Activated naive CD4-positive, alpha-beta T cell treated with anti-CD3 and anti-CD28 coated beads, Interleukin-2, amount 50 U/mL, for 24 hours (primary cell): Measurements from ENCODE around the gene CD4.

Experiments used
- H3K27ac Mint-ChIP-seq: one replicate; pipeline ENCODE4 v1.8.0; 2021; ENCODE audit warnings: mild to moderate bottlenecking, mixed read lengths
- H3K27me3 Mint-ChIP-seq: one replicate; pipeline ENCODE4 v1.8.0; 2021; ENCODE audit warnings: mixed read lengths
- H3K36me3 Mint-ChIP-seq: one replicate; pipeline ENCODE4 v1.8.0; 2021; ENCODE audit warnings: mixed read lengths
- H3K4me1 Mint-ChIP-seq: one replicate; pipeline ENCODE4 v1.8.0; 2021; ENCODE audit warnings: mixed read lengths
- H3K4me3 Mint-ChIP-seq: one replicate; pipeline ENCODE4 v1.8.0; 2021; ENCODE audit warnings: mild to moderate bottlenecking, mixed read lengths
- H3K9me3 Mint-ChIP-seq: one replicate; pipeline ENCODE4 v1.8.0; 2021; ENCODE audit warnings: mixed read lengths

The CD4 gene

DNA sequence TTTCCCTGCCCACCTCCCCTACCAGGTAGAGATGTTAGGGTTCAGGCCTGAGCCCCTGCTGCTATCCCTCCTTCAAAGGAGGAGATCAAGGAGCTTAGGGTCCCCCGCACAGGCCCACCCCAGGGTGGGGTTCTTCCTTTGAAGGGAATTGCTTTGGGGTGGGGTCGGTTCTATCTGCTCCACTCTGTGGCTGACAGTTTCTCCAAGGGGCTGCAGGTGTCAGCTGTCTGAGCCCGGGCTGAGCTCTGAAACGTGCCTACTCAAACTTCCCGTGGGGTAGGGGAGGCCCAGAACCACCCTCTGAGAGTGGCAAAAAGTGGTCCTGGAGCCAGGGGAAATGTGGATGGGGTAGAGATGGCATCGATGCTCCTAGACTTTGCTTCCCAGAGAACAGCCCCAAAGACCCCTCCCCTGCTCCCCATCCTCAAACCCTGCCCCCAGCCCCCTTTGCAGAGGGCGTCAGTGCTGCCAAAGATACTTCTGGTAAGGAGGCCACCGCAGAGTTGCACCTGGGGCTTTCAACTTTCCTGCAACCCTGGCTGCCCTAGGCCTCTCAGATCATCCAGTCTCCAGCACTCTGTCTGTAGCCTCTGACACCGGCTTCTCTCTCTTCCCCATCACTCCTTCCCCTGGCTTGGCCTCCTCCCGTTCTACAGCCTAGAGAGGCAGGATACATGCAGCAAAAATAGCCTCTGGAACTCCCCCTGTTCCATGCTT, 6.3 kb upstream of the CD4 start:
- Mint-ChIP-seq H3K27ac (peak overlapping the region; percentile 61), H3K9me3 (no peaks in the 10 kb centered on the region), H3K36me3 (no peaks in the 10 kb centered on the region), H3K27me3 (no peaks in the 10 kb centered on the region), H3K4me3 (peak overlapping the region; percentile 5), H3K4me1 (peaks cover 82% of the 10 kb centered on the region)

DNA sequence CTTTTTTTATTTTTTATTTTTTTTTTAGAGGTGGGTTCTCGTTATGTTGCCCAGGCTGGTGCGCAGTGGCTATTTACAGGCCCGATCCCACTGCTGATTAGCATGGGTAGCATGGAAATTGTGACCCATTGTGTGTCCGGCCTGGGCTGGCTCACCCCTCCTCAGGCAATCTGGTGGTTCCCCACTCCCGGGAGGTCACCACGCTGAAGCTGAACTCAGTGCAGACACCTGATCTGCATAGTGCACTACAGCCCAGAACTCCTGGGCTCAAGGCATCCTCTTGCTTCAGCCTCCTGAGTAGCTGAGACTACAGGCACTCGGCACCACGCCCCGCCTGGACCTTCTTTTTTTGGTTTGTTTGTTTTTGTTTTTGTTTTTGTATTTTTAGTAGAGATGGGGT, 5.5 kb upstream of the CD4 start:
- Mint-ChIP-seq H3K9me3 (no peaks in the 10 kb centered on the region), H3K4me3 (no peak overlapping the region), H3K27ac (peak overlapping the region; percentile 51), H3K27me3 (no peaks in the 10 kb centered on the region), H3K4me1 (peaks cover 82% of the 10 kb centered on the region), H3K36me3 (no peaks in the 10 kb centered on the region)

DNA sequence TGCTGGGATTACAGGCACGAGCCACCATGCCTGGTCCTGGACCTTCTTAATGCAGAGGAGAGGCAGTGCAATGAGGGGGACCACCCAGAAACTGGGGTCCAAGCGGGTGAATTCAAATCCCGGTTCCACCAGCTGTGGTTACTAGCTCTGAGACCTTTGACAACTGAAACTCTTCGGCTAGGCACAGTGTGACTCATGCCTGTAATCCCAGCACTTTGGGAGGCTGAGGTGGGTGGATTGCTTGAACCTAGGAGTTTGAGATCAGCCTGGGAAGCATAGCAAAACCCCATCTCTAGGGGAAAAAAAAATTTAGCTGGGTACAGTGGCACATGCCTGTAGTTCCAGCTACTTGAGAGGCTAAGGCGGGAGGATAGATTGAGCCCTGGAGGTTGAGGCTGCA, 5.0 kb upstream of the CD4 start:
- Mint-ChIP-seq H3K27ac (no peak overlapping the region), H3K27me3 (no peaks in the 10 kb centered on the region), H3K36me3 (no peaks in the 10 kb centered on the region), H3K9me3 (no peaks in the 10 kb centered on the region), H3K4me1 (peaks cover 82% of the 10 kb centered on the region), H3K4me3 (no peak overlapping the region)

DNA sequence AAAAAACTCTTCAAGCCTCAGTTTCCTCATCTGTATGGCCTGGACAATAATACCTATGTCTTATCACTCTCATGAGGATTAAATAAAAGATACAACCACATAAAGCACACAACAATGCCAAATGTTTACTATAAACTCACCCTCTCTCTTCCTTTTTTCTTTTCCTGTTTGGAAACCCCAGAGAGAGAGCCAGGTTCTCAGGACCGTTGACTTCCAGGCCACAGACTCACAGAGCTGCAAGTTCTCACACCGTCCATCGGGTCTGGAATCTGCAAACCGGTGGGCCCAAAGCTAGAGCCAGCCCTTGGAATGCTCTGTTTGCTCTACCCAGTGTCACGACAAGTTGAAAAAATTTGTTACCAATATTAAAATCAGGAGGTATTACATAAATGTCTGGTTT, 4.6 kb upstream of the CD4 start:
- no peaks in the 10 kb centered on the region for H3K27me3 Mint-ChIP-seq
- H3K36me3 Mint-ChIP-seq = no peaks in the 10 kb centered on the region
- H3K4me1 Mint-ChIP-seq = peaks cover 79% of the 10 kb centered on the region
- no peaks in the 10 kb centered on the region for H3K9me3 Mint-ChIP-seq
- peak overlapping the region; percentile 12 for H3K27ac Mint-ChIP-seq
- H3K4me3 Mint-ChIP-seq = no peak overlapping the region

DNA sequence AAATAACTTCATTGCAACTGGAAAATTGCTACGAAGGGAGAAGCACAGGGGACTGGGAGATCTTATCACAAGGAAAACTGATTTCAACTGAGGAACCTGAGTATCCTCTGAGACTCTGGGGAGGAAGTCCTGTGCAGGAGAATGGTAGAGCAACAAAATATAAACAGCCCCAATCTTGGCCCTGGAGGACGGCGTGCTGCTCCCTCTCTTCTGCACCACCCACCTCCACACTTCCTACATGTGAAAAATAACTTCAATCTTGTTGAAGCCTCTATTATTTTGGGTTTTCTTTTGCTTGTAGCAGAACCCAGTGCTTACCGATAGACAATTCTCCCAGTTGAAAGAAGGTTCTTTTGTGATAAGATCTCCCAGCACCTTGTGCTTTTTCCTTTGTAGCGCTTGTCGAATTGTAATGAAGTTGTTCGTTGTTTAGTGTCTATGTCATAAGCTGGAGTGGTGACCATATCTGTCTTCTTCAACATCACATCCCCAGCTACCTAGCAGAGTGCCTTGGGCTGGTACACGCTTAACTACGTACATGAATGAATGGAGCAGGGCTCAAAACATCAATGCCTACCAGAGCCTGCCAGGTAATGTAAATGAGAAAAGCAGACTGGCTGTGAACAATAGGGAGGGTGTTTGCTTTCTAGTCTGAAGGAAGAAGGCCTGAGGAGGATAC, 2.8 kb upstream of the CD4 start:
- peak overlapping the region; percentile 92 for H3K27ac Mint-ChIP-seq
- H3K27me3 Mint-ChIP-seq = no peaks in the 10 kb centered on the region
- H3K4me1 Mint-ChIP-seq = peaks cover 71% of the 10 kb centered on the region
- H3K36me3 Mint-ChIP-seq = no peaks in the 10 kb centered on the region
- H3K4me3 Mint-ChIP-seq = peak overlapping the region; percentile 72
- no peaks in the 10 kb centered on the region for H3K9me3 Mint-ChIP-seq

DNA sequence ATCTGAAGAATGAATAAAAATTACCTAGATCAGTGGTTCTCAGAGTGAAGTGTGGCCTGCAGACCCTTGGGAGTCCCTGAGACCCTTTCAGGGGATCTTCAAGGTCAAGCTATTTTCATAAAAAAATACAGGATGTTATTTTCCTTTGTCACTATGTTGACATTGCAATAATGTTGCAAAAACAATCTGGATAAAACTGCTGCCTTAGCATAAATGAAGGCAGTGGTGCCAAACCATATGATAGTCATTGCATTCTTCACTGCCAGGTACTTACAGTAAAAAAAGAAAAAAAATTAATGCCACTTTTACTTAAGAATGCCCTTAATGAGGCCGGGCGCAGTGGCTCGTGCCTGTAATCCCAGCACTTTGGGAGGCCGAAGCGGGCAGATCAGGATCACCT, 2.0 kb upstream of the CD4 start:
- no peaks in the 10 kb centered on the region for H3K36me3 Mint-ChIP-seq
- peaks cover 75% of the 10 kb centered on the region for H3K4me1 Mint-ChIP-seq
- H3K27ac Mint-ChIP-seq = peak overlapping the region; percentile 92
- H3K9me3 Mint-ChIP-seq = no peaks in the 10 kb centered on the region
- peak overlapping the region; percentile 72 for H3K4me3 Mint-ChIP-seq
- no peaks in the 10 kb centered on the region for H3K27me3 Mint-ChIP-seq

DNA sequence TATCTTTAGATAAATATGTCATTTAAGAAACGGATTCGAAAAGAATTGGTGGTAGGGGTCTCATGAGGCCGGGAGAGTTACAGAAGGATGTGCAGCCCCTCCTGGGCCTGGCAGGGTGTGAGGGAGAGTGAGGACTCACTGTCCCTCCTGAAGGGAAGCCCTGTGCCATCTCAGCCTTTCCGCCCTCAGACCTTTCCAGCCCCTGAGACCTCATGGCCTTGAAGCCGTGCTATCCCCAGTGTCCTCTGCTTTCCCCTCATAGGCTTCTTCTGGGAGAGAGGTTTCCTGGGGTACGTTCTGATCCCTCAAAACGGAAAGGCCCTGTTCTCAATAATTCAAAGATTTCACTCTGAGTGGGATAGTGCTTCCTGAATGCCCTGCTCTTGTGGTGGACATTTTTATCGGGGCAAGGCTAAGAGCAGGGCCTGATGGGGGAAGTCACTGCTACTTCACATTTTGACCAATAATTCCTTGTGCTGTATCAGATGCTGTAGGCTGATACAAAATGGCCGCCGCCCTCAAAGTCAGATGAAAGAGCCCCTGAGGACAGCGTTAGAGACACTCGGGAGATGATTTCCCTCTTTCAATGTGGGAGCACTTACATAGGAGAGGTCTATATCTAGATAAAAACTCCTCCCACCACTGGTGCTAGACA, 1.3 kb downstream of the CD4 start:
- peak overlapping the region; percentile 95 for H3K4me3 Mint-ChIP-seq
- peaks cover 6% of the 10 kb centered on the region for H3K36me3 Mint-ChIP-seq
- H3K4me1 Mint-ChIP-seq = peaks cover 69% of the 10 kb centered on the region
- H3K9me3 Mint-ChIP-seq = no peaks in the 10 kb centered on the region
- H3K27me3 Mint-ChIP-seq = no peaks in the 10 kb centered on the region
- peak overlapping the region; percentile 98 for H3K27ac Mint-ChIP-seq

DNA sequence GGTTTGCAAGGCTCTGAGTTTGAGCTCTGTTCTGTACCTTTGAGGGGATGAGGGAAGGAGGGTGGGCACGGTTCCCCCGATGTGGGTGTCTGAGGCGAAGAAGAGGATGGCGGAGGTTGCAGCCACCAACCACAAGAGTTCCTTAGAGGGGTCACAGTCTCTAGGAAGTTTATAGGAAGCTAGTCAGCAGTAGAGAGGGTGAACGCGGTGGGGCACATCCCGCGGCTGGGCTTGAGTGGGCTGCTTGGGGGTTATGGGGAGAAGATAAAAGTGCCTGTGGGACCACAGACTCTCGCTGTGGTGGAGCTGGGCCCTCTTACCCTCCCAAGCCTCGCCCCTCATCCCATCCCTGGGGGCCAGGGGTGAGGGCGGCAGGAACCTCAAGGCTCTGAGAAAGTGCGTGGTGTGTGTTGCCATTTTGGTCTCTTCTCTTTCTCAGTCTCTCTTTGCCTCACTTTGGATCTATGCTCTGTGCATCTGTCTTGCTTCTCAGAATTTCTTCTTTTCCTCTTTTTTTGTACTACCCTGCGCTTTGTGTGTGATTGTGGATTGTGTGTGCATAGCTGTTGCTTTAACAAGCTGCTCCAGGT, 2.7 kb downstream of the CD4 start:
- H3K36me3 Mint-ChIP-seq = peaks cover 10% of the 10 kb centered on the region
- no peaks in the 10 kb centered on the region for H3K9me3 Mint-ChIP-seq
- H3K27me3 Mint-ChIP-seq = no peaks in the 10 kb centered on the region
- H3K4me1 Mint-ChIP-seq = peaks cover 71% of the 10 kb centered on the region
- H3K27ac Mint-ChIP-seq = peak overlapping the region; percentile 98
- peak overlapping the region; percentile 95 for H3K4me3 Mint-ChIP-seq

DNA sequence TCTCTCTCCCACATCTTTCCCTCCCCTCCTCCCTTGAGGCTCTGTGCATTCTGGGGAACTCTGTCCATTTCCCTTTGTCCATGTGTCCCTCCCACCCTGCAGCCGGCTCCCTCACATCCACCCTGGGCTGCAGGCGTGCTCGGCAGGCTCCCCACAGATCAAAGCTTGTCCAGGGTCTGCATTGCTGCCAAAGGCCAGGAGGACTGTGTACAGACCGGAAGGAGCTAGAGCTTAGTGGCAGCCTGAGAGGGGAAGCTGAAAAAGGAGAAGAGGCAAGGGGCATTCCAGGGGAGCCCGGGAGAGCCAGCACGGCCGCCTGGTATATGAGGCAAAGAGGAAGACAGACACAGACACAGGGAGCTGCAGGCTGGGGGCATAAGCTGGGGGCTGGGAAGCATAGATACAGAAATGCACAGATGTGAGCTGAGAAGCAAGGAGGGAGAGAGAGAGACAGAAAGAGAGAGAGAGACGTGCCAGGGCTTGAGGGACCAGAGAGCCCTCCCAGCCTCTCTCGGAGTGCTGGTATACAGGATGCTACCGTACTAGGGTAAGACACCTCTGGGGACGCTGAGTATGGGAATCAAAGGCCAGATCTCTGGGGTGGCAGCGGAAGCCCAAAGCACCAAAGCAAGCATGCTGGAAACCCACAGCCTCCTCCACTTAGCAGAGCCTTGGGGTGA, 3.3 kb downstream of the CD4 start:
- Mint-ChIP-seq H3K4me1 (peaks cover 73% of the 10 kb centered on the region), H3K27me3 (no peaks in the 10 kb centered on the region), H3K36me3 (peaks cover 10% of the 10 kb centered on the region), H3K27ac (peak overlapping the region; percentile 98), H3K9me3 (no peaks in the 10 kb centered on the region), H3K4me3 (peak overlapping the region; percentile 95)

DNA sequence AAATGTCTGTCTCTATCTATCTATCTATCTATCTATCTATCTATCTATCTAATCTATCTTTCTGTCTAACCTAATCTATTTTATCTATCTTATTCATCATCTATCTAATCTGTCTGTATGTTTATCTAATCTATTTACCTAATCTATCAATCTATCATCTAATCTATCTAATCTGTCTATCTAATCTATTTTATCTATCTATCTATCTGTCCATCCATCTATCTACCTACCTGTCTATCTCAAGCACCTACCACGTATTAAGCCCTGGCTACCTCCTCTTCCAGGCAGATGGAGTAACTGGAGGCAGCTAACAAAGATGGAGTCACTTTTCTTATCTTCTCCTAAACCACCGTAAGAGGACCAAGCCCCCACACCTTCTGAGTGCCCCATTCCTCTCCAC, 5.8 kb downstream of the CD4 start:
- no peak overlapping the region for H3K4me3 Mint-ChIP-seq
- no peaks in the 10 kb centered on the region for H3K27me3 Mint-ChIP-seq
- H3K4me1 Mint-ChIP-seq = peaks cover 78% of the 10 kb centered on the region
- no peaks in the 10 kb centered on the region for H3K9me3 Mint-ChIP-seq
- H3K36me3 Mint-ChIP-seq = peaks cover 13% of the 10 kb centered on the region
- H3K27ac Mint-ChIP-seq = peak overlapping the region; percentile 67

DNA sequence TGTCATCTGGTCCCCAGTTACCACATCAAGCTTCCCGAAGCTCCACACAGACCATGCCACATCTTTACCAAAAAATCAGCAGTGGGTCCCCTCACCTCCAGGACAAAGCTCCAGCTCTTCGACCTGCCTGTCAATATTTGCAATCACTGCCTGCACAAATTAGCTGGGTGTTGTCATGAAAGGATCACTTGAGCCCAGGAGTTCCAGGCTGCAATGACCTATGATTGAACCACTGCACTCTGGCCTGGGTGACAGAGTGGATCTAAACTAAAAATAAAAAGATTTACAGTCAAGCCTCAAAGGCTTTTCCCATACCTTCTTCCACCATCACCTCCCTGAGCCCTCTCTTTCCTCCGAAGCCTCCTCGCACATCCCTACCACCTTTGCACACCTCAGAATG, 7.2 kb downstream of the CD4 start:
- Mint-ChIP-seq H3K36me3 (peaks cover 13% of the 10 kb centered on the region), H3K27me3 (no peaks in the 10 kb centered on the region), H3K27ac (peak overlapping the region; percentile 89), H3K9me3 (no peaks in the 10 kb centered on the region), H3K4me1 (peaks cover 74% of the 10 kb centered on the region), H3K4me3 (no peak overlapping the region)

DNA sequence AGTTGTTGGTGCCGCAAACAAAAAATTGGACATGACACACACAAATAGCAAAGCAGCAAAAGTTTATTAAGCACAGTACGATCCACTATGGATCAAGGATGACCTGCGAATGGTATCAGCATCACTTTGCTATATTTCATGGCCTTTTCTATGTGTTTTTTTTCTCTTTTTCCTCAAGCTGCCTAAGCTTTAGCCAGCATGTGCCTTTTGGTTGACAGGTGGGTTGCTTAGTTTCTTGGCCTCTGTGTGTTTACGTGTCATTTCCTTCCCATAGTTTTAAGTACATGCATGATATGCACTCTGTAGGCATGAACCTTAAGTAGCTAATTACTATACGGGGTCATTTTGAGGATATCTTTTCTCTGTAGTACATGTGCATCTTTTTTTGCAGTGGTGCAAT, 9.8 kb downstream of the CD4 start:
- peak overlapping the region; percentile 79 for H3K27ac Mint-ChIP-seq

DNA sequence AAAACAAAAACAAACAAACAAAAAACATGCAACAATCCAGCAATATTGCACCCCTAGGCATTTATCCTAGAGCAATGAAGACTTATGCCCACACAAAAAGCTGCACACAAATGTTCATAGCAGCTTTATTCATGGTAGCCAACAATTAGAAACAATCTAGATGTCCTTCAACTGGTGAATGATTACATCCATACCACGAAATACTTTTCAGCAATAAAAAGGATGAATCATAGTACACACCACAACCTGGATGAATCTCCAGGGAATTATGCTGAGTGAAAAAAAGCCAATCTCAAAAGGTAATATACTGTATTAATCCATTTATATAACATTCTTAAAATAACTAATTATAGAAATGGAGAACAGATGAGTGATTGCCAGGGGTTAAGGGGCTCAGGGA, 17.8 kb downstream of the CD4 start:
- no peaks in the 10 kb centered on the region for H3K9me3 Mint-ChIP-seq
- no peak overlapping the region for H3K4me3 Mint-ChIP-seq
- H3K4me1 Mint-ChIP-seq = peaks cover 29% of the 10 kb centered on the region
- H3K27me3 Mint-ChIP-seq = no peaks in the 10 kb centered on the region
- no peak overlapping the region for H3K27ac Mint-ChIP-seq
- H3K36me3 Mint-ChIP-seq = peaks cover 11% of the 10 kb centered on the region

More for the DNA sequence above, 9.8 kb downstream of the CD4 start:
- H3K4me1 Mint-ChIP-seq = peaks cover 51% of the 10 kb centered on the region
- H3K36me3 Mint-ChIP-seq = peaks cover 13% of the 10 kb centered on the region
- H3K4me3 Mint-ChIP-seq = no peak overlapping the region
- no peaks in the 10 kb centered on the region for H3K9me3 Mint-ChIP-seq
- H3K27me3 Mint-ChIP-seq = no peaks in the 10 kb centered on the region

DNA sequence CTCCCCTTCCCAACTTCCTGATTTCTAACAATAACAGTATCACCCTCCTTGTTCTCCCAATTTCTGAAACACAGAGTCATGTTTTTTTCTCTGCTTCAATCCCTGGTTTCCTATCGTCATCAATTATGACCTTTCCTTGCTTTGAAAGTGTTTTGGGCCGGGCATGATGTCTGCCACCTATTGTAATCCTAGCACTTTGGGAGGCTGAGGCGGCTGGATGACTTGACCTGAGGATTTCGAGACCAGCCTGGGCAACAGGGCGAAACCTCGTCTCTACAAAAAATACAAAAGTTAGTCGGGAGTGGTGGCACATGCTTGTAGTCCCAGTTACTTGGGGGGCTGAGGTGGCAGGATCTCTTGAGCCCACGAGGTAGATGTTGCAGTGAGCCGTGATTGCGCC, 19.7 kb downstream of the CD4 start:
- Mint-ChIP-seq H3K27me3 (no peaks in the 10 kb centered on the region), H3K9me3 (no peaks in the 10 kb centered on the region), H3K4me3 (no peak overlapping the region), H3K36me3 (peaks cover 11% of the 10 kb centered on the region), H3K4me1 (peaks cover 34% of the 10 kb centered on the region), H3K27ac (no peak overlapping the region)

DNA sequence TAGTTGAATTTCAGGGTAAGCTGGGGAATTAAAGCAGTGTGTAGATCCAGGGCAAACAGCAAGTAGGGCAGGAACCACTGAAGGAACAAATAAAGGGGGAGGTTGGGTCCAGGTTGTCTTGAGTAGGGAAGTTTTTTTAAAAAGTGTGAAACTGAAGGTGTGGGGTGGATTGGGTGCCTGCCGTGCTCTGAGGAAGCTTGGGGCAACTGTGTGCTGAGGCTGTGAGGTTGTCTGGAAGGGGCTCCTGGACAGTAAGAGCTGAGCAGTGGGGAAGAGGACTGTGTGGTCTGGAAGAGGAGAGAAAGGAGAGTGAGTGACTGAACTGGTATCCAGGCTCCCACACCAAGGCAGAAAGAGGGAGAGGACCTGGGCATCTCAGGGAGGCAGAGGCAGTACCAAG, 21.4 kb downstream of the CD4 start:
- Mint-ChIP-seq H3K9me3 (no peaks in the 10 kb centered on the region), H3K27me3 (no peaks in the 10 kb centered on the region), H3K36me3 (peaks cover 5% of the 10 kb centered on the region), H3K4me3 (no peak overlapping the region), H3K4me1 (peaks cover 27% of the 10 kb centered on the region), H3K27ac (peak overlapping the region; percentile 91)
